Pancreas (tissue), 10 donors: Measurements from ENCODE around the gene RHBDL3. TPM values are rescaled to one million over a fixed set of nuclear protein-coding genes. Genes with fewer than 3 reads are reported as not detected.

Experiments
- ATAC-seq, 4 donors: fragments of 200-7000 bp; cut with Tn5 transposase; one replicate each; pipeline versions ENCODE4 v1.8.0 to v1.9.1; 2020; ENCODE audit warnings: mild to moderate bottlenecking in 4 of 4, moderate library complexity in 4 of 4
- DNase-seq, 6 donors: peaks; one replicate each; pipeline ENCODE4 v3.0.0-alpha.2; 2020
- FAIRE-seq: peaks from 2 replicates; lab custom pipeline; 2012; peaks lifted over from hg19 to GRCh38; lab: Jason Lieb, UNC
- H3K27ac ChIP-seq, 4 donors: fragments of 200-600 bp; sonication (generic); 1 replicate in 3 of 4; 2 replicates in 1 of 4; pipeline versions ENCODE4 v1.5.0 to v1.8.0; 2020
- H3K27me3 ChIP-seq, 4 donors: fragments of 200-600 bp; one replicate each; pipeline ENCODE4 v1.8.0; 2021
- H3K36me3 ChIP-seq, 3 donors: fragments of 200-600 bp; sonication (generic) in 1 of 3; one replicate each; pipeline versions ENCODE4 v1.5.0 to v1.8.0; 2020 to 2021
- H3K4me1 ChIP-seq, 3 donors: fragments of 200-600 bp; one replicate each; pipeline ENCODE4 v1.8.0; 2021
- H3K4me3 ChIP-seq, 4 donors: fragments of 200-600 bp; sonication (generic) in 2 of 4; one replicate each; pipeline versions ENCODE4 v1.5.0 to v1.8.0; 2020 to 2021
- H3K9me3 ChIP-seq, 4 donors: fragments of 200-600 bp; one replicate each; pipeline ENCODE4 v1.8.0; 2021
- WGBS, 2 donors: extraction: QIAGEN DNeasy Blood & Tissue Kit; methylation state at CpG; one replicate each; pipeline ENCODE4 v1.1.7; 2013; 5-methylcytosine and 5-hydroxymethylcytosine counted together
- intact Hi-C, 3 donors: fragments of 100-400 bp; cut with DNase I; formaldehyde crosslinking; loops; one replicate each; pipeline versions ENCODE4 v1.11.1 to v1.14.2; 2022
- polyA plus RNA-seq, 2 donors: library from polyadenylated mRNA; stranded (reverse); fragments of 200-250 nt; gene quantifications; one replicate each; pipeline ENCODE4 v1.2.3, GENCODE V29; 2013
- total RNA-seq, 6 donors: library from RNA; stranded (reverse); fragmentation: NEBNext Ultra II Directional in 4 of 6; extraction: Animal tissue kit (Norgen Biotek cat#: 25700) in 4 of 6; gene quantifications; one replicate each; pipeline versions ENCODE4 v1.2.1 to v1.2.4, GENCODE V29; 2021 to 2023
- TF ChIP-seq, protein P1 (sequence below), 4 donors: fragments of 200-600 bp; sonication (generic) in 3 of 4; IDR thresholded peaks; one replicate each; pipeline versions ENCODE4 v1.5.0 to v1.8.0; 2021; ENCODE audit warnings: antibody characterized with exemption in 4 of 4
- donor health status: healthy with polysubstance abuse.
- donor health status: DM: no; HTN: no; CAD: no; lungs with moderate emphysema.
- donor health status: DM: no; HTN: no; CAD: no.
- donor health status: control.
- donor health status: control.
- donor health status: Bipolar disorder and iron deficiency.
- donor health status: DM: yes; HTN: yes; CAD: no.
- donor health status: DM: no; HTN: no; CAD: no.
- donor health status: DM: no; HTN: no; CAD: no.
- donor health status: DM: yes; HTN: yes; CAD: no.

RHBDL3 gene
- total and polyA plus RNA-seq, 8 donors: 0.12 to 1.8 (median 0.47) TPM

DNA sequence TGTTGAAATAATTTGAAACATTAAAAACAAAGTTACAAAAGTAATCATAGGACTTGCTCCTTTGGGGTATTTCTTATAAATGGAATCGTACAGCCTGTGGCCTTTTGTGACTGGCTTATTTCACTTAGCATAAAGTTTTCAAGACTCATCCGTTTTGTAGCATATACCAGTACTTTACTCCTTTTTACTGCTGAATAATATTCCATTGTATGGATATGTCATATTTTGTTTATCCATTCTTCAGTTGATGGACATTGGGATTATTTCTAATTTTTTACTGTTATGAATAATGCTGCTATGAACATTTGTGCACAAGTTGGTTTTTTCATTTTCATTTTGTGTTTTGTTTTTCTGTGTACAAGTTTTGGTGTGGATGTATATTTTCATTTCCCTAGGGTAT lies 30.0 kb upstream of the RHBDL3 start:
- TF ChIP-seq, protein P1, sequence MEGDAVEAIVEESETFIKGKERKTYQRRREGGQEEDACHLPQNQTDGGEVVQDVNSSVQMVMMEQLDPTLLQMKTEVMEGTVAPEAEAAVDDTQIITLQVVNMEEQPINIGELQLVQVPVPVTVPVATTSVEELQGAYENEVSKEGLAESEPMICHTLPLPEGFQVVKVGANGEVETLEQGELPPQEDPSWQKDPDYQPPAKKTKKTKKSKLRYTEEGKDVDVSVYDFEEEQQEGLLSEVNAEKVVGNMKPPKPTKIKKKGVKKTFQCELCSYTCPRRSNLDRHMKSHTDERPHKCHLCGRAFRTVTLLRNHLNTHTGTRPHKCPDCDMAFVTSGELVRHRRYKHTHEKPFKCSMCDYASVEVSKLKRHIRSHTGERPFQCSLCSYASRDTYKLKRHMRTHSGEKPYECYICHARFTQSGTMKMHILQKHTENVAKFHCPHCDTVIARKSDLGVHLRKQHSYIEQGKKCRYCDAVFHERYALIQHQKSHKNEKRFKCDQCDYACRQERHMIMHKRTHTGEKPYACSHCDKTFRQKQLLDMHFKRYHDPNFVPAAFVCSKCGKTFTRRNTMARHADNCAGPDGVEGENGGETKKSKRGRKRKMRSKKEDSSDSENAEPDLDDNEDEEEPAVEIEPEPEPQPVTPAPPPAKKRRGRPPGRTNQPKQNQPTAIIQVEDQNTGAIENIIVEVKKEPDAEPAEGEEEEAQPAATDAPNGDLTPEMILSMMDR (IDR thresholded peaks at IDR 0.05): no peak
- no peaks in the 10 kb centered on the region for H3K36me3 ChIP-seq
- 92 to 96% methylated on average over 2 of the region's 2 CpGs for WGBS, 2 donors
- no peaks in the 10 kb centered on the region for H3K27me3 ChIP-seq
- no peaks in the 10 kb centered on the region for H3K4me1 ChIP-seq
- ATAC-seq: no peak
- FAIRE-seq: no peak
- intact Hi-C loops: no loop called here
- DNase-seq: no peak
- no peaks in the 10 kb centered on the region for H3K9me3 ChIP-seq
- H3K4me3 ChIP-seq: no peak overlapping the region
- no peak overlapping the region for H3K27ac ChIP-seq

DNA sequence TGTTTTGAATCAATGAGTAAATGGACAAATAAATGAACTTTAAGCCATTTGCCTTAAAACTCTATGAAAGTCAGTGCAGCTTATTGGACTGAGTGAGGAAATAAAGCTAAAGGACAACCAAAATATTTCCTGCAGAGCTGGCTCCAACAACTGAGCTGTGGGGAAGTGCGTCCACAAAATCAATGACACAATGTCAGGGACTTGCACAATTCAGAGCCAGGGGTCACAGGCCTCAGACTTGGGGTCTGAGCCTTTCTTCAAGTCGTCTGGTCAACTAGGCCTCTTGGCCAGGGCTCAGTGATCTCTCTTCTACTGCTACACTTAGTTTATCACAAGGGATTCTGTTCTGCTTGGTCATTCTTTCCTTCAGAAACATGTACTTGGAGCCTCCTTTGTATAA lies 26.2 kb upstream of the RHBDL3 start:
- no peaks in the 10 kb centered on the region for H3K9me3 ChIP-seq
- H3K27me3 ChIP-seq: no peaks in the 10 kb centered on the region
- intact Hi-C loops: no loop called here
- peak in 1 of 4 donors; percentile 25 for ATAC-seq
- no peak overlapping the region for H3K4me3 ChIP-seq
- H3K36me3 ChIP-seq: peaks cover 0 to 6% (median 0%) of the 10 kb centered on the region in 3 donors
- no peak for FAIRE-seq
- WGBS, 2 donors: 69 to 85% methylated on average over 2 of the region's 2 CpGs
- no peaks in the 10 kb centered on the region for H3K4me1 ChIP-seq
- DNase-seq: no peak
- TF ChIP-seq, protein P1 (IDR thresholded peaks at IDR 0.05): no peak
- no peak overlapping the region for H3K27ac ChIP-seq

DNA sequence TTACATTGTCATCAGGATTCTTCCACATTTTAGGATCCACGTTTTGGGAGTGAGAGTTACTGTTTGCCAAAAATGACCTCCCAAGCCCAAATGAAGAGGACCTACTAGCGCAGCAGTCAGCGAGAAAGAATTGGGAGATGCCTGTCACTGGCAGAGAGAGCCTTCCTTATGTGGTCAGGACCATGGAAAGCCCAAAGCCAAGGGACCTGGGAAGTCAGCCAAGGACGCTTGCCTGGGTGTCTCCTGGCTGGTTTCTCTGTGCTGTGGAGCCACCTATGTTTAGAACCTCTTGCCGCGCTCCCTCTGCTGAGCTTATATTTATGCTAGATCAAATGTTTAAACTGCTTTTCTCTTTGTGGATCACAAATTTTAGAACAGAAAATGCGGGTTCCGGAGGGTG lies 24.9 kb upstream of the RHBDL3 start:
- no peak for FAIRE-seq
- TF ChIP-seq, protein P1 (IDR thresholded peaks at IDR 0.05): no peak

DNA sequence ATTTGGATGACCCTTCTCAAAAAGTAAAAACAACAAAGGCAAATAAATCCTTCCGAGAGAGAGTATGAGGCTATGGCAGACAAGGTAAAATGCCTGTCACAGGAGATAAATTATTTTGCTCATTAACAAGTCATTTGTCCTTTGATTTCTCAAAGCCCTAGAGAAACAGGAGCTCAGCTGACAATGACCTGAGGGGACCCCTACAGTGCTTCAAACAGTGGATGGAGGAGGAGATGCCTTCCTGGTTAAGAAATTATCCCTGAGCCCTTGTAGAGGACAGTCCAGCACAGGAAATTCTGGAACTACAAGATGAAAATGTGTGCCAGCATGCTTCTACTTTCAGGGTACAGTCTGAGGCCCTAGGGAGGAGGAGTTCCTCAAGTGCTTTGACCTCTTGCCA lies 24.0 kb upstream of the RHBDL3 start:
- no peak overlapping the region for H3K27ac ChIP-seq
- FAIRE-seq (no peak), ATAC-seq (no peak), DNase-seq (no peak)
- H3K4me3 ChIP-seq: no peak overlapping the region
- no peaks in the 10 kb centered on the region for H3K4me1 ChIP-seq
- TF ChIP-seq, protein P1 (IDR thresholded peaks at IDR 0.05): no peak
- H3K36me3 ChIP-seq: peaks cover 0 to 6% (median 0%) of the 10 kb centered on the region in 3 donors
- intact Hi-C loops: no loop called here
- H3K9me3 ChIP-seq: no peaks in the 10 kb centered on the region
- 79 to 82% methylated on average over 1 of the region's 1 CpG for WGBS, 2 donors
- no peaks in the 10 kb centered on the region for H3K27me3 ChIP-seq

More for the DNA sequence above, 24.9 kb upstream of the RHBDL3 start:
- Histone ChIP-seq H3K27ac (no peak overlapping the region), H3K36me3 (peaks cover 0 to 6% (median 0%) of the 10 kb centered on the region in 3 donors), H3K4me1 (no peaks in the 10 kb centered on the region), H3K4me3 (no peak overlapping the region), H3K9me3 (no peaks in the 10 kb centered on the region), H3K27me3 (no peaks in the 10 kb centered on the region)
- ATAC-seq (peak in 1 of 4 donors; percentile 24), DNase-seq (no peak)
- intact Hi-C loops: no loop called here
- 79 to 80% methylated on average over 8 of the region's 8 CpGs for WGBS, 2 donors

DNA sequence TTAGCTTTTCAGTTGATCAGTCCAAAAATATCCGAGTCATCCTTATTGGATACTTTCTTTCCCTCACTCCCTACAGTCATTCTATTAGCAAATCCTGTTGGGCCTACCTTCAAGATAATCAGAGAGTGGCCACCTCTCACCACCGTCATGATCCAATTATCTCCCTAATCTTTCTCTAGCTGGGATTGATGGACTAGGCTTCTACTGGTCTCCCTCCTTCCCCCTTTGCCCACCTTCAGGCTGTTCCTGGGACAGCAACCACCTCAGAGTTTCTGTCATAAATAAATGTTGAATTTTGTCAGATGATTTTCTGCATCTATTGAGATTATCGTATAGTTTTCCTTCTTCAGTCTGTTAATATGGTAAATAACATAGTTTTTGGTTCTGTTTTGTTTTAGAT lies 16.2 kb upstream of the RHBDL3 start:
- no peak for FAIRE-seq
- Histone ChIP-seq H3K36me3 (no peaks in the 10 kb centered on the region), H3K9me3 (no peaks in the 10 kb centered on the region), H3K27ac (no peak overlapping the region), H3K4me1 (no peaks in the 10 kb centered on the region), H3K4me3 (no peak overlapping the region), H3K27me3 (no peaks in the 10 kb centered on the region)
- no peak for ATAC-seq
- intact Hi-C loops: no loop called here
- TF ChIP-seq, protein P1 (IDR thresholded peaks at IDR 0.05): no peak
- no peak for DNase-seq
- WGBS, 2 donors: 83 to 87% methylated on average over 3 of the region's 3 CpGs
